BE2C (cell line): Measurements from ENCODE around the gene PANK4.

Experiments
- DNase-seq: peaks from one replicate; pipeline ENCODE4 v3.0.0-alpha.2; 2020
- H3K27me3 ChIP-seq: fragments of 250-450 bp; sonication (Bioruptor Pico); 2 replicates; pipeline ENCODE4 v1.5.1; 2020; ENCODE audit warnings: mild to moderate bottlenecking
- H3K36me3 ChIP-seq: fragments of 250-450 bp; sonication (Bioruptor Pico); 2 replicates; pipeline ENCODE4 v1.5.1; 2020; ENCODE audit warnings: mild to moderate bottlenecking
- H3K4me1 ChIP-seq: fragments of 250-450 bp; sonication (Bioruptor Pico); 2 replicates; pipeline ENCODE4 v1.5.1; 2020
- H3K4me3 ChIP-seq: 2 replicates; pipeline ENCODE4 v1.5.1; 2011; ENCODE audit warnings: low read depth, low read length
- H3K9me3 ChIP-seq: fragments of 250-450 bp; sonication (Bioruptor Pico); 2 replicates; pipeline ENCODE4 v1.5.1; 2020
- TF ChIP-seq, protein P1 (sequence below): IDR thresholded peaks from 2 replicates; pipeline ENCODE4 v1.5.1; 2012; ENCODE audit warnings: mild to moderate bottlenecking, low read depth, low read length

Gene PANK4

DNA sequence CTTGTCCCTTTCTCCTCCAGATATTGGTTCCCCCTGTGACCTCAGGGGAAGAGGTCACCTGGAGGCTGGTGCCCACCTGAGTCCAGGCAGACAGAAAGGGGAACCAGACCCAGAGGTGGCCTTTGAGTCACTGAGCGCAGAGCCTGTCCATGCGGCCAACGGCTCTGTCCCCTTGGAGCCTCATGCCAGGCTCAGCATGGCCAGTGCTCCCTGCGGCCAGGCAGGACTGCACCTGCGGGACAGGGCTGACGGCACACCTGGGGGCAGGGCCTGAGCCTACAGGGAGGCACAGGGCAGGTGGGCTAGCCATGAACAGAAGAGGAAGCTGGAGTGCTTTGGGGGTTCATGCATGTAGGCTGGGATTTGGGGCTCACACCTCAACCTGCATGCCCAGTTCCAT is 32.5 kb upstream of the PANK4 start:
- H3K4me3 ChIP-seq = no peak overlapping the region
- peaks cover 3% of the 10 kb centered on the region; the same call in 1 of the 2 replicates for H3K4me1 ChIP-seq
- no peak for DNase-seq
- H3K36me3 ChIP-seq = no peaks in the 10 kb centered on the region
- no peaks in the 10 kb centered on the region for H3K27me3 ChIP-seq
- H3K9me3 ChIP-seq = no peaks in the 10 kb centered on the region
- TF ChIP-seq, protein P1, sequence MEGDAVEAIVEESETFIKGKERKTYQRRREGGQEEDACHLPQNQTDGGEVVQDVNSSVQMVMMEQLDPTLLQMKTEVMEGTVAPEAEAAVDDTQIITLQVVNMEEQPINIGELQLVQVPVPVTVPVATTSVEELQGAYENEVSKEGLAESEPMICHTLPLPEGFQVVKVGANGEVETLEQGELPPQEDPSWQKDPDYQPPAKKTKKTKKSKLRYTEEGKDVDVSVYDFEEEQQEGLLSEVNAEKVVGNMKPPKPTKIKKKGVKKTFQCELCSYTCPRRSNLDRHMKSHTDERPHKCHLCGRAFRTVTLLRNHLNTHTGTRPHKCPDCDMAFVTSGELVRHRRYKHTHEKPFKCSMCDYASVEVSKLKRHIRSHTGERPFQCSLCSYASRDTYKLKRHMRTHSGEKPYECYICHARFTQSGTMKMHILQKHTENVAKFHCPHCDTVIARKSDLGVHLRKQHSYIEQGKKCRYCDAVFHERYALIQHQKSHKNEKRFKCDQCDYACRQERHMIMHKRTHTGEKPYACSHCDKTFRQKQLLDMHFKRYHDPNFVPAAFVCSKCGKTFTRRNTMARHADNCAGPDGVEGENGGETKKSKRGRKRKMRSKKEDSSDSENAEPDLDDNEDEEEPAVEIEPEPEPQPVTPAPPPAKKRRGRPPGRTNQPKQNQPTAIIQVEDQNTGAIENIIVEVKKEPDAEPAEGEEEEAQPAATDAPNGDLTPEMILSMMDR = no peak

- no peak for DNase-seq
- Histone ChIP-seq H3K9me3 (no peaks in the 10 kb centered on the region), H3K4me1 (peaks cover 3% of the 10 kb centered on the region; the same call in 1 of the 2 replicates), H3K36me3 (no peaks in the 10 kb centered on the region), H3K27me3 (no peaks in the 10 kb centered on the region), H3K4me3 (no peak overlapping the region)
- TF ChIP-seq, protein P1 = no peak
Observed at GRCh38 chr1:2558420-2558819, 32.0 kb upstream of the PANK4 start.

GRCh38 chr1:2557482-2558400 is 31.3 kb upstream of the PANK4 start:
- DNase-seq = no peak
- no peaks in the 10 kb centered on the region for H3K27me3 ChIP-seq
- TF ChIP-seq, protein P1 = no peak
- no peak overlapping the region for H3K4me3 ChIP-seq
- H3K4me1 ChIP-seq = peaks cover 3% of the 10 kb centered on the region; the same call in 1 of the 2 replicates
- H3K9me3 ChIP-seq = no peaks in the 10 kb centered on the region
- no peaks in the 10 kb centered on the region for H3K36me3 ChIP-seq

- no peaks in the 10 kb centered on the region for H3K9me3 ChIP-seq
- TF ChIP-seq, protein P1 = no peak
- no peak overlapping the region for H3K4me3 ChIP-seq
- DNase-seq = no peak
- no peaks in the 10 kb centered on the region for H3K36me3 ChIP-seq
- H3K27me3 ChIP-seq = no peaks in the 10 kb centered on the region
- H3K4me1 ChIP-seq = peaks cover 3% of the 10 kb centered on the region; the same call in 1 of the 2 replicates
Observed at GRCh38 chr1:2556678-2557481, 30.5 kb upstream of the PANK4 start.

DNA sequence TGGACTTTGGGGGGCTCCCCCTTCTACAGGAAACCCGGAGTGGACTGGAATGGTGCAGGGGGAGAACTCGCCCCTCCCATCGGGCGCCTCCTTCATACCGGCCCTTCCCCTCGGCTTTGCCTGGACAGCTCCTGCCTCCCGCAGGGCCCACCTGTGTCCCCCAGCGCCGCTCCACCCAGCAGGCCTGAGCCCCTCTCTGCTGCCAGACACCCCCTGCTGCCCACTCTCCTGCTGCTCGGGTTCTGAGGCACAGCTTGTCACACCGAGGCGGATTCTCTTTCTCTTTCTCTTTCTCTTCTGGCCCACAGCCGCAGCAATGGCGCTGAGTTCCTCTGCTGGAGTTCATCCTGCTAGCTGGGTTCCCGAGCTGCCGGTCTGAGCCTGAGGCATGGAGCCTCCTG is 29.9 kb upstream of the PANK4 start, which contains the start of gene TNFRSF14:
TNFRSF14 (plus strand) TSS at position 95 of the 401 bp plus-strand sequence; CDS start at position 389, 294 bp downstream.
- Histone ChIP-seq H3K27me3 (no peaks in the 10 kb centered on the region), H3K4me1 (peaks cover 3% of the 10 kb centered on the region; the same call in 1 of the 2 replicates), H3K36me3 (no peaks in the 10 kb centered on the region), H3K4me3 (no peak within 1 kb of the TSS; the same call in 1 of the 2 replicates), H3K9me3 (no peaks in the 10 kb centered on the region)
- DNase-seq = no peak
- TF ChIP-seq, protein P1 = no peak
